Stimulated activated CD8-positive, alpha-beta memory T cell treated with anti-CD3 and anti-CD28 coated beads, Interleukin-12 subunit alpha, Interleukin-12 subunit beta, amount 100 ng/mL, for 1 hour (primary cell): ENCODE results near the gene LCN2.
A peak's percentile ranks its signal among the peaks of the same experiment; 100 is the strongest.

ENCODE experiments used
- DNase-seq: peaks from one replicate; pipeline ENCODE4 v3.0.0-alpha.2; 2020; ENCODE audit warnings: low read depth

Gene LCN2

GRCh38 chr9:128115187-128116103, 33.8 kb upstream of the LCN2 start:
- DNase-seq = no peak

DNA sequence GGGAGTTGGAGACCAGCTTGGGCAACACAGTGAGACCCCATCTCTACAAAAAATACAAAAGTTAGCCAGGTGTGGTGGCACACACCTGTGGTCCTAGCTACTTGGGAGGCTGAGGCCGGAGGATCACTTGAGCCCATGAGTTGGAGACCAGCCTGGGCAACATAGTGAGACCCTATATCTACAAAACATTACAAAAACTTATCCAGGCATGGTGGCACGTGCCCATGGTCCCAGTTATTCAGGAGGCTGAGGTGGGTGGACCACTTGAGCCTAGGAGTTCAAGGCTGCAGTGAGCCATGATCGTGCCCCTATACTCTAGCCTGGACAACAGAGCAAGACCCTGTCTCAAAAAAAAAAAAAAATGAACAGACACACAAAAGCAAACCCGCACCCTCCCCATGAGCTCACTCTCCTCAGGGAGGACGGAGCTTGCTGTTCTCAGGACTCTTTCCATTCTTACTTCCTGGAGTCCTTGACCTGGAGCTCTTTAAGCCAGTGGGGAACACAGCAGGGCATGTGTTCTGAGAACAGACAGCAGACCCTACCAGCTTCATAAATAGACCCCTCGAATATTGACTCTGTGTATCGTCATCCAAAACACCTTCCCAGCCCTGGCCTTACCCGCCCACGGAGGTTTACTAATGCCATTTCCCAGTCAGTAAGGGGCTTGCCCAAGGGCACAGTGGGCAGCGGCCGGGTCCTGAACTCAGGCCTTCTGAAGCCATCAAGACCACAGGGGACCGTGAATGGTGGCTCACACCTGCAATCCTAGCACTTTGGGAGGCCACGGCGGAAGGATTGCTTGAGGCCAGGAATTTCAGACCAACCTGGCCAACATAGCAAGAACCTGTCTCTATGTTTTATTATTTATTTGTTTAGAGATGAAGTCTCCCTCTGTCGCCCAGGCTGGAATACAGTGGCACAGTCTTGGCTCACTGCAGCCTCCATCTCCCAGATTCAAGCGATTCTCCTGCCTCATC, 32.9 kb upstream of the LCN2 start:
- DNase-seq = no peak

- DNase-seq = peak; percentile 95
Measured at GRCh38 chr9:128117613-128118471, 31.4 kb upstream of the LCN2 start.

- no peak for DNase-seq
Measured at GRCh38 chr9:128118472-128118857, 30.8 kb upstream of the LCN2 start.

DNA sequence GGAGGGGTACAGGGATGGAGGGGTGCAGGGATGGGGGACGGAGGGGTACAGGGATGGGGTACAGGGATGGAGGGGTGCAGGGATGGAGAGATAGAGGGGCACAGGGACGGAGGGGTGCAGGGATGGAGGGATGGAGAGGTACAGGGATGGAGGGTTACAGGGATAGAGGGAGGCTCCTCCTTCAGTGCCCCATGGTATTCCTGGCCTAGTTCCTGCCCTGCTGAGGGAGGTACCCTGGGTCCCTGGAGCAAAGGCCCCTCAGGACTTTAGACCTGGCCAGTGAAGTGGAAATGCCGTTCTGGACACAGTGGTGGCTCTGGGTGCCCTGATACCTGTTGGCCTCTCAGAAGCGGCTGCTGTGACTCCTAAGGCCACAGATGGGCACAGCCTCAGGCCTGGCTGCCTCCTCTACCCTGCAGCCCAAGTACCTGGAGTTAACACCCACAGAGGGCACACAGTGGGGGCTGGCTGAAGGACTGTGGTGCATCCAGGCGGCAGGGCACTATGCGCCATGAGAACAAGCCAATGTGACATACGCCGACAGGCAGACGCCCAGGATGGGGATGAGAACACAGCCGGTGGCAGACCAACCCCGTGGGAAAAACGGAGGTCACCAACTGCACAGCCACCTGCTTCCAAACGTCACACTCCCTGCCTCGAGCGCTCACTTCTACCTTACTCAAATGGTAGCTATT, 30.1 kb upstream of the LCN2 start:
- no peak for DNase-seq

GRCh38 chr9:128120061-128120740, 29.1 kb upstream of the LCN2 start:
- no peak for DNase-seq

GRCh38 chr9:128120741-128121465, 28.4 kb upstream of the LCN2 start:
- DNase-seq = no peak

GRCh38 chr9:128121466-128121810, 27.8 kb upstream of the LCN2 start:
- DNase-seq = no peak

DNA sequence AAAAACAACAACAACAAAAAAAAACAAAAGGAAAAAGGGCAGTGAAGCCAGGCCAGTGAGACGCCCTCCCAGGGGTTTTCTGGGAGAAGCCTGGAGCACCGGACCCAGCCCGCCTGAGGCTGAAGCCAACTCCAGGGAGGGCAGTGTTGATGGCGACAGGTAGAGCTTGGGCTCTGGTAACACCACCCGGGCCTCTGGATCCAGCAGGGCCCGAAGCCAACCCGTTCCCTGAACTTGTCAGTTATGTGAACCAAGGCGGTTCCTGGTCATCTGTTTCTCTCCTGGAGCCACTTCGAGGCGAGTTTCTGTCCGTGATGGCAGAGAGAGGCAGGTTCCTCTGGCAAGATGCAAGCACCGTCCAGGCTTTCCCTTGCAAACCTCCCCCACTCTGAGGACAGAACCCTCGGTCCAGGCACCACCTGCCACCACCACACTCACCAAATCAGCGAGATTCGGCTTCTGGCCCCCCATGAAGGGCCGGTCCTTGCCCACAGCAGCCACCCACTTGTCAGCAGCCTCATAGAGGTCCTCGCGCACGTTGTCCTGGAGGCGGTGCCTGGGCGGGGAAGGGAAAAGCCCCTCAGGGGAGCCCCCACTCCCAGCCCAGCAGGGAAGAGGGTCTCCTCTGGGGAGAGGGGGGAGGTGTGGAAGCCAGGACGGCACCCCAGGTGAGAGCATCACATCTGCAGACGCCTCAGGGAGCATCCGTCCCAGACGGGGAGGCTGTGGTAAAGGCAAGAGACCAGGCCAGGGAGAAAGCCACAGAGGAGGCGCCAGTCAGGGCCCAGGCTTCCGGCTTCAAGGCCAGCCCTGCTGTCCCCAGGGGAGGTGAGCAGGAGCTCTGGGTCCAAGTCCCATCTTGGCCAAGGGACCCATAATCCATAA, 27.1 kb upstream of the LCN2 start:
- no peak for DNase-seq

- DNase-seq = no peak
Measured at GRCh38 chr9:128122809-128123175, 26.5 kb upstream of the LCN2 start.

DNA sequence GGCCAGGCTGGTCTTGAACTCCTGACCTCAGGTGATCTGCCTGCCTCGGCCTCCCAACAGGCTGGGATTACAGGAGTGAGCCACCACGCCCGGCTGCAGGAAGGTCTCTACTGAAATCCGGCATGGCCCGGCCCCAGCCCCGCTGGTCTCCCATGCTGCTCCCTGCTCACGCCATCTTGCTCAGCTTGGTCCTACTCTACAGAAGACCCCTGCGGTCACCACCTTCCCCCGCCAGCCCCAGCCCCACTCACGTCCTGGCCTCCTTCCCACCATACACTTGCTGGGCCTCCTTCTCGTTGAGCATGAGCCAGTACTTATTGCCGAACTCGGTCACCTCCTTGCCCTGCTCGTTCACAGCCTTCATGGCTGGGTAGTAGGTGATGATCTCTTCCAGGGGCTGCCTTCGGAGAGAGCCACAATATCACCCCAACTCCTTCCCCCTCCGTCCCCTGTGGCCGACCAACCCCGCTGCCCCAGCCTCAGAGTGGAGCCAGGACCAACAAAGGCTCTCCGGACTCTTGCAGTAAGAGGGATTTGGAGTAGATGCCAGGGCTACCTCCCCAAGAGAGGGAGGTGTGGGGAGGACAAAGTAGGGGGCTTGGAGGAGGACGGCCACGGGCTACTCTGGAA, 25.7 kb upstream of the LCN2 start:
- no peak for DNase-seq

DNA sequence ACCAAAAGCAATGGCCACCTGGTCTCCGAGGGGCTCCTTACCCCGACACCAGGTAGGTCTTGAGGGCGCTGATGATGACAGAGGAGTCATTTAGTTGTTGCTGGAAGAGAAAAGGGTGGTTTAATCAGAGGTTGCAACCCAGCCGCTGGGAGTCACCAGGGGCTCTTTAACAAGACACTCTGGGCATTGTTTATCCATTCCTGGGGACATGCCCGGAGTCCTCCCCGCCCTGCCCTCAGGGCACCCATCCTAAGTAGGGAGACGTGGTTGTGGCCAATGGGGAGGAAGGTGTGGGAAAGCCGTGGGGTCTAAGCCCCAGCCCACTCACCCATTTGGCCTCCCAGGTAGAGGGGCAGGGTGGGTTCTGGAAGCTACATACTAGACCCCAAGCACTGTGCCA, 24.8 kb upstream of the LCN2 start:
- DNase-seq = no peak

DNA sequence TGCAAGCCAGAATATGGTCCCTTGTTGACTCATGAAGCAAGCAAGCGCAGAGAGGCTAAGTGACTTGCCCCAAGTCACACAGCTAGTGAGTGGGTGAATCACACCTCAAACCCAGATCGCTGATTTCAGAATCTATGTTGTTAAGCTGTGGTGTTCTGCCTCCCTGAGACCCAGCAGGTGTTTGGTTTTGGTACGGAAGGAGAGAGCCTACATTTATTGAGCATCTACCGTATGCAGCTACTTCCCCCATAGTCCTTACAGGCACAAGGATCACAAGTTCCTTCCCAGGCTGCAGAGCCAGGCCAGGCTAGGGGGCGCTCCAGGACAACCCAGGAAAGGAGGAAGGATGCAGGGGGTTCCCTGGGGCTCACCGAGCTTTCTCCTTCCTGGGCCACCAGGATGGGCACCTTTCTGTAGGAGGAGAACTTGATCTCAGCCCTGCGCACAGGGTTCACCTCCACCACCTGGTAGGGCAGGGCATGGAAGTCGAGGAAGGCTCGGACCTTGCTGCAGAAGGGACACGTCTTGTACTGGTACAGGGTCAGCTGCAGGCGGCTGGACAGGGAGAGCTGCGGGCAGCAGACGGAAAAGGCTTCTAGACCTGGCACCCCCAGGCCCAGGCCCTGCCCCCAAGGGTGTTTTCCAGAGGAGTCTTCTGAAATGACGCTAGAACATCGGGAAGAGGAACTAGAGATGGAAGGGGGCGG, 24.2 kb upstream of the LCN2 start:
- peak; percentile 21 for DNase-seq

DNA sequence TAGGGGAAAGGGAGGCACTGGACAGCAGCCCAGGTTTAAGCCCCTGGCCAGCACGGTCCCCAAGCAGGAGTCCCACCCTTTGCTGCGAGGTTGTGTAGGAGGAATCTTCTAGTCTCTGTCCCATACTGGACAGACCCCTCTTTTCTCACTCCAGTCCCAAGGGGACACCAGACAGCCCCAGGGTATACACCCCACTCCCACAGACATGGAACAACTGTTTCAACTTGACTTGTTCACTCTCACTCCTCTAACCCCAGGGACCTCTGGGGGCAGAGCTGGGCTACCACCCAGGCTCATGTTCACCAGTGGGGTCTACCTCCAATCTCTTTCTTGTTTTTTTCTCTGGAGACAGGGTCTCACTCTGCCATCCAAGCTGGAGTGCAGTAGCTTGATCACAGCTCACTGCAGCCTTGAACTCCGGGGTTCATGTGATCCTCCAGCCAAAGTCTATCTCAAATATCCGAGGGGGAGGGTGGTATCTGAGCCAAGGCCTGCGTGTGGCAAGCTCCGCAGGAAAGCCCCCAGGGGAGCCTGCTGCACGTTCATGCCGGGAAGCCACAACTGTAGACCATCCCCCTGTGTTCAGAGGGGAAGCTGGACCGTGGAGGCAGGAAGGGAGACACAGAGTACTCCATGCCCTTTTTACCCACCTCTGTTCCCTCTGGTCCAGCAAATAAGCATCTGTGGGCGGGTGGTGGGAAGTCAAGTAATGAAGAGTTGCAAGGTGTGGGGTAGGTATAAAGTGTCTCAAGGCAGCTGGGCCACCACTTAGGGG, 23.5 kb upstream of the LCN2 start:
- DNase-seq = no peak

GRCh38 chr9:128127568-128127989, 21.7 kb upstream of the LCN2 start, which contains the start of gene PTGES2:
TSS of gene PTGES2 (minus strand) at chr9:128127729. CDS start at chr9:128127717, 12 bp downstream.
- peak; percentile 63 for DNase-seq

GRCh38 chr9:128127990-128128835, 21.0 kb upstream of the LCN2 start:
- DNase-seq = peak; percentile 65
